ENCODE data around the gene CEP83.

GRCh38 chr12:94469522-94469921, 9.9 kb upstream of the CEP83 start:
- TF ChIP-seq, protein P1, sequence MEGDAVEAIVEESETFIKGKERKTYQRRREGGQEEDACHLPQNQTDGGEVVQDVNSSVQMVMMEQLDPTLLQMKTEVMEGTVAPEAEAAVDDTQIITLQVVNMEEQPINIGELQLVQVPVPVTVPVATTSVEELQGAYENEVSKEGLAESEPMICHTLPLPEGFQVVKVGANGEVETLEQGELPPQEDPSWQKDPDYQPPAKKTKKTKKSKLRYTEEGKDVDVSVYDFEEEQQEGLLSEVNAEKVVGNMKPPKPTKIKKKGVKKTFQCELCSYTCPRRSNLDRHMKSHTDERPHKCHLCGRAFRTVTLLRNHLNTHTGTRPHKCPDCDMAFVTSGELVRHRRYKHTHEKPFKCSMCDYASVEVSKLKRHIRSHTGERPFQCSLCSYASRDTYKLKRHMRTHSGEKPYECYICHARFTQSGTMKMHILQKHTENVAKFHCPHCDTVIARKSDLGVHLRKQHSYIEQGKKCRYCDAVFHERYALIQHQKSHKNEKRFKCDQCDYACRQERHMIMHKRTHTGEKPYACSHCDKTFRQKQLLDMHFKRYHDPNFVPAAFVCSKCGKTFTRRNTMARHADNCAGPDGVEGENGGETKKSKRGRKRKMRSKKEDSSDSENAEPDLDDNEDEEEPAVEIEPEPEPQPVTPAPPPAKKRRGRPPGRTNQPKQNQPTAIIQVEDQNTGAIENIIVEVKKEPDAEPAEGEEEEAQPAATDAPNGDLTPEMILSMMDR (IDR thresholded peaks at IDR 0.05): no peak
- no peak for TF ChIP-seq EZH2 (IDR thresholded peaks at IDR 0.05; ENCODE audit: borderline replicate concordance, insufficient read depth, low read depth, low read length, poor library complexity, severe bottlenecking)
